Measurements from ENCODE around the gene INSYN2B. TPM values are rescaled to one million over a fixed set of nuclear protein-coding genes. Genes with fewer than 3 reads are reported as not detected.
A peak's percentile ranks its signal among the peaks of the same experiment; 100 is the strongest.

Gene INSYN2B
- total and polyA plus RNA-seq, 4 donors: 0.10 to 0.63 (median 0.12) TPM; not detected in 1

GRCh38 chr5:169991115-169991869, 11.0 kb upstream of the INSYN2B start:
- DNase-seq: peak; percentile 33 to 50 (median 46)

DNA sequence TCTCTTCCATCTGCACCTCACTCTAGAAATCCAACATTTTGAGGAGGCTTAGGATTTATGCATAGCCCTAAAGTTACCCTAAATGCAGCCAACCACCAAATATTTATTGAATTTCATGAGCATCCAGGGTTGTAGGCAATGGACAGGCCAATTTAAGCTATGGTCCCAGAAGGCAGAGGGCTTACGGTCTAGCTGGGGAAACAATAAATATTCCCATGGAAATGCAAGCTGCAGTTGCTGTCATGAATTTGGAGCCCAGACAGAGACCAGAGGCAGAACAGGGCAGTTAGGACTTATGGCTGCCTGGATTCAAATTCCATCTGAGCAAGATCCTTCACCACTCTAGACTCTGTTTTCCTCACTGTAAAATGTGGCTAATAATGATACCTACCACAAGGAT, 9.1 kb upstream of the INSYN2B start:
- H3K4me3 ChIP-seq: no peak overlapping the region
- TF ChIP-seq, protein P1, sequence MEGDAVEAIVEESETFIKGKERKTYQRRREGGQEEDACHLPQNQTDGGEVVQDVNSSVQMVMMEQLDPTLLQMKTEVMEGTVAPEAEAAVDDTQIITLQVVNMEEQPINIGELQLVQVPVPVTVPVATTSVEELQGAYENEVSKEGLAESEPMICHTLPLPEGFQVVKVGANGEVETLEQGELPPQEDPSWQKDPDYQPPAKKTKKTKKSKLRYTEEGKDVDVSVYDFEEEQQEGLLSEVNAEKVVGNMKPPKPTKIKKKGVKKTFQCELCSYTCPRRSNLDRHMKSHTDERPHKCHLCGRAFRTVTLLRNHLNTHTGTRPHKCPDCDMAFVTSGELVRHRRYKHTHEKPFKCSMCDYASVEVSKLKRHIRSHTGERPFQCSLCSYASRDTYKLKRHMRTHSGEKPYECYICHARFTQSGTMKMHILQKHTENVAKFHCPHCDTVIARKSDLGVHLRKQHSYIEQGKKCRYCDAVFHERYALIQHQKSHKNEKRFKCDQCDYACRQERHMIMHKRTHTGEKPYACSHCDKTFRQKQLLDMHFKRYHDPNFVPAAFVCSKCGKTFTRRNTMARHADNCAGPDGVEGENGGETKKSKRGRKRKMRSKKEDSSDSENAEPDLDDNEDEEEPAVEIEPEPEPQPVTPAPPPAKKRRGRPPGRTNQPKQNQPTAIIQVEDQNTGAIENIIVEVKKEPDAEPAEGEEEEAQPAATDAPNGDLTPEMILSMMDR (IDR thresholded peaks at IDR 0.05; ENCODE audit: control extremely low read depth, extremely low read depth): no peak
- H3K36me3 ChIP-seq (ENCODE audit: control insufficient read depth in 4 of 4, insufficient read depth in 4 of 4, low read length in 4 of 4): no peaks in the 10 kb centered on the region
- DNase-seq: no peak
- H3K27me3 ChIP-seq (ENCODE audit: control insufficient read depth in 3 of 3, insufficient read depth in 3 of 3, low read length in 2 of 3): peaks cover 0 to 4% (median 3%) of the 10 kb centered on the region in 3 donors
- H3K9me3 ChIP-seq (ENCODE audit: control insufficient read depth in 4 of 4, insufficient read depth in 3 of 4, low read length in 3 of 4): no peaks in the 10 kb centered on the region
- peaks cover 0 to 12% (median 3%) of the 10 kb centered on the region in 5 donors for H3K4me1 ChIP-seq (ENCODE audit: control insufficient read depth in 5 of 5, insufficient read depth in 5 of 5, low read length in 5 of 5)
- H3K9ac ChIP-seq (ENCODE audit: insufficient read depth in 1 of 2, low read length in 2 of 2): no peak overlapping the region
- no peak overlapping the region for H3K27ac ChIP-seq (ENCODE audit: low read depth in 1 of 2, low read length in 1 of 2)
- ATAC-seq (ENCODE audit: insufficient read depth, low FRiP score): no peak
- WGBS, 2 donors: 89 to 93% methylated on average over 1 of the region's 1 CpG

More at GRCh38 chr5:169991115-169991869, 11.0 kb upstream of the INSYN2B start:
- TF ChIP-seq, protein P1 (IDR thresholded peaks at IDR 0.05; ENCODE audit: control extremely low read depth, extremely low read depth): no peak
- Histone ChIP-seq H3K27ac (ENCODE audit: low read depth in 1 of 2, low read length in 1 of 2) (no peak overlapping the region), H3K9ac (ENCODE audit: insufficient read depth in 1 of 2, low read length in 2 of 2) (no peak overlapping the region), H3K36me3 (ENCODE audit: control insufficient read depth in 4 of 4, insufficient read depth in 4 of 4, low read length in 4 of 4) (no peaks in the 10 kb centered on the region), H3K9me3 (ENCODE audit: control insufficient read depth in 4 of 4, insufficient read depth in 3 of 4, low read length in 3 of 4) (no peaks in the 10 kb centered on the region), H3K4me3 (no peak overlapping the region), H3K4me1 (ENCODE audit: control insufficient read depth in 5 of 5, insufficient read depth in 5 of 5, low read length in 5 of 5) (peaks cover 0 to 12% (median 3%) of the 10 kb centered on the region in 5 donors), H3K27me3 (ENCODE audit: control insufficient read depth in 3 of 3, insufficient read depth in 3 of 3, low read length in 2 of 3) (peaks cover 0 to 5% (median 0%) of the 10 kb centered on the region in 3 donors)
- ATAC-seq (ENCODE audit: insufficient read depth, low FRiP score): no peak
- 89 to 90% methylated on average over 8 of the region's 8 CpGs for WGBS, 2 donors

DNA sequence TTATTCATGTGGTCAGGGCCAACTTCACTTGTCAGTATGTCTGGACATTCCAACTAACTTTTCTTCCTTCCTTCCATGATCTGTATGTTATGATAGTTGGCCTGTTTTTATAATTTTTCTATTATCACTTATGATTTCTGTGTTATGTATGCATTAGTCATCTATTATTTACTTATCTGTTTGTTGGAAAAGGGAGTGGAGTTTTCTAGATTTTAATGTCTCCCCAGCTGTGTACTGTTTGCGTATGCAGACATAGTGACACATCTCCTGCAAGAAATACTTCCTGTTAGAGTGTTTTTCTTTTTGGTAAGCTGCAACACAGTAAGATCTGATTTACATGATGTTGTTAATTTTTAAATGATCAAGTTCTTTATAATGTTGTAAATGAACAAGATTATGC, 8.7 kb upstream of the INSYN2B start:
- DNase-seq (no peak), ATAC-seq (ENCODE audit: insufficient read depth, low FRiP score) (no peak)
- WGBS, 2 donors: 93 to 95% methylated on average over 1 of the region's 1 CpG
- H3K9me3 ChIP-seq (ENCODE audit: control insufficient read depth in 4 of 4, insufficient read depth in 3 of 4, low read length in 3 of 4): no peaks in the 10 kb centered on the region
- TF ChIP-seq, protein P1 (IDR thresholded peaks at IDR 0.05; ENCODE audit: control extremely low read depth, extremely low read depth): no peak
- peaks cover 0 to 12% (median 3%) of the 10 kb centered on the region in 5 donors for H3K4me1 ChIP-seq (ENCODE audit: control insufficient read depth in 5 of 5, insufficient read depth in 5 of 5, low read length in 5 of 5)
- H3K27ac ChIP-seq (ENCODE audit: low read depth in 1 of 2, low read length in 1 of 2): no peak overlapping the region
- H3K36me3 ChIP-seq (ENCODE audit: control insufficient read depth in 4 of 4, insufficient read depth in 4 of 4, low read length in 4 of 4): no peaks in the 10 kb centered on the region
- peaks cover 0 to 3% (median 0%) of the 10 kb centered on the region in 3 donors for H3K27me3 ChIP-seq (ENCODE audit: control insufficient read depth in 3 of 3, insufficient read depth in 3 of 3, low read length in 2 of 3)
- no peak overlapping the region for H3K9ac ChIP-seq (ENCODE audit: insufficient read depth in 1 of 2, low read length in 2 of 2)
- H3K4me3 ChIP-seq: no peak overlapping the region
